Suprapubic skin (tissue), 3 donors: ENCODE results near the gene MAEA.

Source experiments
- CTCF ChIP-seq, 2 donors: fragments of 200-600 bp in 1 of 2; fragments of 450-650 bp in 1 of 2; sonication (generic) in 1 of 2; IDR thresholded peaks; one replicate each; pipeline ENCODE4 v1.5.1; 2016 to 2019; ENCODE audit warnings: antibody characterized with exemption in 2 of 2, mild to moderate bottlenecking in 1 of 2, moderate library complexity in 1 of 2
- EP300 ChIP-seq: sonication (generic); formaldehyde crosslinking; IDR thresholded peaks from one replicate; pipeline ENCODE4 v1.6.1; 2017; ENCODE audit warnings: antibody characterized with exemption

GRCh38 chr4:1327526-1328266, 38.0 kb downstream of the MAEA start:
- no peak for TF ChIP-seq EP300
- no peak for TF ChIP-seq CTCF (IDR thresholded peaks at IDR 0.05)
